Thyroid gland (tissue), 4 donors: ENCODE data around the gene NUDT1. TPM values are rescaled to one million over a fixed set of nuclear protein-coding genes. Genes with fewer than 3 reads are reported as not detected.

ENCODE experiments used
- DNase-seq, 2 donors: peaks; one replicate each; pipeline ENCODE4 v3.0.0-alpha.2; 2019
- H3K27ac ChIP-seq, 3 donors: fragments of 200-600 bp; sonication (generic); 1 replicate in 2 of 3; 2 replicates in 1 of 3; pipeline ENCODE4 v1.5.1; 2016 to 2019; ENCODE audit warnings: mild to moderate bottlenecking in 1 of 3, moderate library complexity in 1 of 3
- H3K27me3 ChIP-seq: fragments of 200-600 bp; sonication (generic); one replicate; pipeline ENCODE4 v1.5.1; 2019
- H3K36me3 ChIP-seq, 2 donors: fragments of 200-600 bp; sonication (generic); one replicate each; pipeline ENCODE4 v1.5.1; 2016 to 2019
- H3K4me1 ChIP-seq, 2 donors: fragments of 200-600 bp; sonication (generic); one replicate each; pipeline ENCODE4 v1.5.1; 2017 to 2019
- H3K4me3 ChIP-seq, 3 donors: fragments of 200-600 bp; sonication (generic); replicated peaks in 1 of 3; 1 replicate in 2 of 3; 2 replicates in 1 of 3; pipeline ENCODE4 v1.5.1; 2016; ENCODE audit warnings: mild to moderate bottlenecking in 1 of 3
- H3K9me3 ChIP-seq: fragments of 200-600 bp; sonication (generic); one replicate; pipeline ENCODE4 v1.5.1; 2017
- CTCF ChIP-seq, 6 experiments: fragments of 200-600 bp in 3 of 6; fragments of 450-650 bp in 3 of 6; sonication (generic) in 3 of 6; IDR thresholded peaks; one replicate each; pipeline ENCODE4 v1.5.1; 2016 to 2019; ENCODE audit warnings: antibody characterized with exemption in 6 of 6, mild to moderate bottlenecking in 2 of 6, inconsistent platforms in 1 of 6, moderate library complexity in 1 of 6
- POLR2A ChIP-seq, 2 donors: fragments of 450-650 bp; IDR thresholded peaks; one replicate each; pipeline ENCODE4 v1.6.1; 2017; ENCODE audit warnings: antibody characterized with exemption in 2 of 2, mild to moderate bottlenecking in 2 of 2, moderate library complexity in 1 of 2
- WGBS, 2 donors: methylation state at CpG; one replicate each; pipeline ENCODE4 v1.1.5; 2017; 5-methylcytosine and 5-hydroxymethylcytosine counted together
- intact Hi-C: fragments of 100-400 bp; cut with DNase I; formaldehyde crosslinking; loops from one replicate; pipeline ENCODE4 v1.15.1; 2023
- total RNA-seq, 4 donors: library from RNA; depleted of rRNA; stranded (reverse); fragments of >200 nt; gene quantifications; one replicate each; pipeline ENCODE4 v1.2.3, GENCODE V29; 2016

NUDT1 gene
- total RNA-seq, 4 donors from 2014 or later, result 7.0 to 11.9 (median 9.8) TPM

GRCh38 chr7:2210551-2211258 lies 31.3 kb upstream of the NUDT1 start:
- no peak overlapping the region for H3K27ac ChIP-seq
- 95 to 97% methylated on average over 17 to 21 of the region's 30 CpGs for WGBS, 2 donors
- H3K27me3 ChIP-seq, result no peaks in the 10 kb centered on the region
- H3K36me3 ChIP-seq, result peaks cover 12 to 30% of the 10 kb centered on the region in 2 donors
- H3K9me3 ChIP-seq, result no peaks in the 10 kb centered on the region
- TF ChIP-seq CTCF (IDR thresholded peaks at IDR 0.05), result no peak
- no peak for TF ChIP-seq POLR2A (IDR thresholded peaks at IDR 0.05)
- intact Hi-C loops, result no loop called here
- H3K4me1 ChIP-seq, result no peaks in the 10 kb centered on the region
- H3K4me3 ChIP-seq, result no peak overlapping the region
- DNase-seq, result no peak

- no peak overlapping the region for H3K27ac ChIP-seq
- no peaks in the 10 kb centered on the region for H3K4me1 ChIP-seq
- TF ChIP-seq POLR2A (IDR thresholded peaks at IDR 0.05) (no peak), CTCF (IDR thresholded peaks at IDR 0.05) (no peak)
- no peak for DNase-seq
- intact Hi-C loops, result no loop called here
- H3K36me3 ChIP-seq, result peaks cover 18 to 37% of the 10 kb centered on the region in 2 donors
- 84 to 97% methylated on average over 14 to 15 of the region's 15 CpGs for WGBS, 2 donors
- no peaks in the 10 kb centered on the region for H3K27me3 ChIP-seq
- H3K4me3 ChIP-seq, result no peak overlapping the region
- no peaks in the 10 kb centered on the region for H3K9me3 ChIP-seq
Observed at GRCh38 chr7:2211259-2211880, 30.7 kb upstream of the NUDT1 start.

GRCh38 chr7:2211926-2212325 lies 30.1 kb upstream of the NUDT1 start:
- 88 to 93% methylated on average over 10 to 13 of the region's 13 CpGs for WGBS, 2 donors
- no peak overlapping the region for H3K27ac ChIP-seq
- peaks cover 24 to 43% of the 10 kb centered on the region in 2 donors for H3K36me3 ChIP-seq
- no peak for DNase-seq
- intact Hi-C loops, result no loop called here
- H3K4me1 ChIP-seq, result no peaks in the 10 kb centered on the region
- no peaks in the 10 kb centered on the region for H3K9me3 ChIP-seq
- no peak overlapping the region for H3K4me3 ChIP-seq
- TF ChIP-seq CTCF (IDR thresholded peaks at IDR 0.05) (no peak), POLR2A (IDR thresholded peaks at IDR 0.05) (no peak)
- no peaks in the 10 kb centered on the region for H3K27me3 ChIP-seq

- WGBS, 2 donors, result 96 to 100% methylated on average over 5 to 7 of the region's 10 CpGs
- Histone ChIP-seq H3K36me3 (peaks cover 31 to 49% of the 10 kb centered on the region in 2 donors), H3K27ac (no peak overlapping the region), H3K4me3 (no peak overlapping the region), H3K4me1 (no peaks in the 10 kb centered on the region), H3K27me3 (no peaks in the 10 kb centered on the region), H3K9me3 (no peaks in the 10 kb centered on the region)
- DNase-seq, result no peak
- no peak for TF ChIP-seq CTCF (IDR thresholded peaks at IDR 0.05)
- TF ChIP-seq POLR2A (IDR thresholded peaks at IDR 0.05), result no peak
- intact Hi-C loops, result no loop called here
Observed at GRCh38 chr7:2212906-2213305, 29.1 kb upstream of the NUDT1 start.

DNA sequence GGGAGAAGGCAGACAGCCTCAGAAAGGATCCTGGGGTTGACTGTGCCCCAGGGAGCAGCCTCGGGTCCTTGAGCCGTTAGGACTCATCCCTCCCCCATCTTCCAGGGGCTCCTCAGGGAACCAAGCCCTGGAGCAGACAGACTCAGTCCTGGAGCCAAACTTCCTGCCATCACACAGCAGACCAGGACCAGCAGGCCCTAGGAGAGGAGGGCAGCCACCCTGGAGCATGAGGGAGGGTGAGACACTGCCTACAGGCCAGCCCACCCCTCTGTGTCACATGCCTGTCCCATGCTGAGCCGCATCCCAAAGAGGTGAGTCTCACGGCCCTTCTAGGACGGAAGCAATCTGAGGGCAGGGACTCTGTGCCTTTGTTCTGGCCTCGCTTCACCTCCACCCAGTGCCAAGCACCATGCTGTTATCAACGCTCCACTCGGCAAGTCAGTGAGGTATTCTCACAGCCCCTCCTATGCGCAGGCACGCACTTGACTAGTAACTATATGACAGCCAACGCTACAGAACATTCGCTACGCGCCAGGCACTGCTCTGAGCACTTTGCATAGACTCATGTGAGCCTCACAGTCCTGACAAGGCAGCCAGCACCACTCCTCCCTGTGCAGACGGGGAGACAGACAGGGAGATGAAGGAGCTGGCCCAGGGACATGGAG lies 28.3 kb upstream of the NUDT1 start:
- H3K9me3 ChIP-seq, result no peaks in the 10 kb centered on the region
- DNase-seq, result no peak
- WGBS, 2 donors, result 92 to 95% methylated on average over 14 to 15 of the region's 15 CpGs
- H3K27ac ChIP-seq, result no peak overlapping the region
- peaks cover 31 to 49% of the 10 kb centered on the region in 2 donors for H3K36me3 ChIP-seq
- H3K4me1 ChIP-seq, result no peaks in the 10 kb centered on the region
- H3K4me3 ChIP-seq, result no peak overlapping the region
- no peaks in the 10 kb centered on the region for H3K27me3 ChIP-seq
- intact Hi-C loops, result no loop called here
- TF ChIP-seq POLR2A (IDR thresholded peaks at IDR 0.05) (no peak), CTCF (IDR thresholded peaks at IDR 0.05) (no peak)
